ENCODE measurements around the gene B4GALNT3. TPM values are rescaled to one million over a fixed set of nuclear protein-coding genes. Genes with fewer than 3 reads are reported as not detected.
"Not testable (repeated sequence)": the region's sequence is repeated elsewhere in the genome, so short reads cannot be mapped to it uniquely, and the experiment has no call there.

The B4GALNT3 gene
- 11.8 and 16.3 TPM in 2 replicates for polyA plus RNA-seq (2014; cell fraction: cytosol; rRNA removed)
- polyA plus RNA-seq (2014; cell fraction: nucleus; rRNA removed): 28.1 and 35.9 TPM in 2 replicates

- DNase-seq (ENCODE audit: low spot score): peak; percentile 65
Measured at GRCh38 chr12:459430-460258, at the start of gene B4GALNT3. Gene B4GALNT3, plus strand, starts transcription at chr12:459939. Its CDS starts 438 bp downstream, at chr12:460377.

DNA sequence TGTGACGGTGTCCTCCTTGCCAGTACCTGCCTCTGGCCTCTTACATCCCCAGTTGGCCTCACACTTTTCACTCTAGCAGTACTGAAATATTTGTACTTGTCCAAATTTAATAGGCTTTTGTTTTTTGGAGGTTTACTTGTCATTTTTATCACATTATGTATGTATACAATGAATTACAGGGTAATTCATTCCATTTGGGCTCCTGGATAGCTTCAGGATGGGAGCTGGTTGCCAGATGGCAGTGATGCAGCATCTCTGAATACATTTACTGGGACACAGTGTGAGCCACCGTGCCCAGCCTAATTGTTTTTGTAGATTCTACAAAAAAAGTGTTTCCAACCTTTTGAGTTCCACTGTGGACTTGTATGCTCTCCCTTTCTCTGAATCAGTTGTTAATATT is 44.9 kb upstream of the B4GALNT3 start:
- no peak for DNase-seq (ENCODE audit: low spot score)

DNA sequence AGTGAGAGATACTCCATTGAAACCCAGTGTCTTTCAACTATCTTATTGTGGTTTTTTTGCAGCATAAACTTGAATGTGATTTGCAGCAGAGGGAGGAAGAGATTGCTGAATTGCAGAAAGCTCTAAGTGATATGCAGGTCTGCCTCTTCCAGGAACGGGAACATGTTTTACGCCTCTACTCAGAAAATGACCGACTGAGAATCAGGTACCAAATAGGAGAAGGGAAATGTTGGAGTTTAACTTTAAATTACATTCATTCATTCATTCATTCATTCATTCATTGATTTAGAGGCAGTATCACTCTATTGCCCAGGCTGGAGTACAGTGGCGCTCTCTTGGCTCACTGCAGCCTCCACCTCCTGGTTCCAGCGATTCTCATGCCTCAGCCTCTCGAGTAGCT is 41.3 kb upstream of the B4GALNT3 start:
- DNase-seq (ENCODE audit: low spot score): no peak

- DNase-seq (ENCODE audit: low spot score): no peak
Measured at GRCh38 chr12:422526-422925, 37.2 kb upstream of the B4GALNT3 start.

DNA sequence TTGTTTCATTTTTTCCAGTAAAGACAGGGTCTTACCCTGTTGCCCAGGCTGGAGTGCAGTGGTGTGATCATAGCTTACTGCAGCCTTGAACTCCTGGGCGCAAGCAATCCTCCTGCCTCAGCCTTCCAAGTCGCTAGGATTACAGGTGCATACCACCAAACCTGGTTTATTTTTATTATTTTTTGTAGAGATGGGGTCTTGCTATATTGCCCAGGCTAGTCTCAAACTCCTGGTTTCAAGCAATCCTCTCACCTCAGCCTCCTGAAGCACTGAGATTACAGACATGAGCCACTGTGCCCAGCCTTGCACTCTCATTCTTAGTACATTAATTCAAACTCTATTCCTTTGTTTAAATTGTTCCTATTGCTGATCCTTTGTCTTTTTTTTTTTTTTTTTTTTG is 24.0 kb upstream of the B4GALNT3 start:
- DNase-seq (ENCODE audit: low spot score): not testable (repeated sequence)

GRCh38 chr12:442235-442884 is 17.4 kb upstream of the B4GALNT3 start:
- DNase-seq (ENCODE audit: low spot score): peak; percentile 68

DNA sequence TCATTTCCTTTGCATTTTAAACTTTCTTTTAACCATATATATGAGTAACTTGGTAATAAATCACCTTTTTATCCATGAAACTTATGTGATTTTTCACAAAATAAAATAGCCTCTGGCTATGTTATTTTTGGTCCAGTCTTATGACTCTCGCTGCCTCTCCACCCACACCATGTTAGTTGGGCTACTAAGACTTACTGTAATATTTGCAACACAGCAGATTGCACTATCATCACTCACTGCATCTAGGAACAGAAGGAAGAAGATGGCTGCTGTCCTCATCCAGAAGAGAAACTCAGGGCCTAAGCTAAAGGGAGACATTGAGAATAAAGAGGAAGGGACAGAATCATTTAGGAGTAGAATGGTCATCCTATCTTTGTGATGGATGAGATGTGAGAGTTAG is 12.6 kb upstream of the B4GALNT3 start:
- no peak for DNase-seq (ENCODE audit: low spot score)

GRCh38 chr12:449203-449602 is 10.5 kb upstream of the B4GALNT3 start:
- no peak for DNase-seq (ENCODE audit: low spot score)

GRCh38 chr12:450438-450837 is 9.3 kb upstream of the B4GALNT3 start:
- DNase-seq (ENCODE audit: low spot score): no peak

DNA sequence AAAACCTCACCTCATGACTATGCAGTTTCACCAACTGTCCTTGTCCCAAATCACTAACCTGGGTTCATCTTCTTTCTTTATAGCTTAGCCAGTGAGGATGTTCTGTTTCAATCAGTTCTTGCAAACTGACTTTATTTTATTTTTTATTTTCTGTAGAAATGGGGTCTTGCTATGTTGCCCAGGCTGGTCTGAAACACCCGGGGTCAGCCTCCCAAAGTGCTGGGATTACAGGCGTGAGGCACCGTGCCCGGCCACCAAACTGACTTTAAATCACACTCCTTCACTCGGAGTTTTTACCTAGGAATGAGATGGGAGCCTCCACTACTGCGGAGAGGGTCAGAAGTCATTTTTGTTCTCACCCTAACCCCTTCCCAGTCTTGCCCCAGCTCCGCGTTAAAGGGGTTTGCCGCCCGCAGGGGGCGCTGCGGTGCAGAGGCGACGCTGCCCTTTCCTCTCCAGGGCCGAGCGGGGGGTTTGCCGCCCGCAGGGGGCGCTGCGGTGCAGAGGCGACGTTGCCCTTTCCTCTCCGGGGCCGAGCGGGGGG is 7.0 kb upstream of the B4GALNT3 start:
- DNase-seq (ENCODE audit: low spot score): no peak

GRCh38 chr12:454833-455232 is 4.9 kb upstream of the B4GALNT3 start:
- DNase-seq (ENCODE audit: low spot score): no peak

- DNase-seq (ENCODE audit: low spot score): no peak
Measured at GRCh38 chr12:455821-456220, 3.9 kb upstream of the B4GALNT3 start.

- no peak for DNase-seq (ENCODE audit: low spot score)
Measured at GRCh38 chr12:457676-458075, 2.1 kb upstream of the B4GALNT3 start.

DNA sequence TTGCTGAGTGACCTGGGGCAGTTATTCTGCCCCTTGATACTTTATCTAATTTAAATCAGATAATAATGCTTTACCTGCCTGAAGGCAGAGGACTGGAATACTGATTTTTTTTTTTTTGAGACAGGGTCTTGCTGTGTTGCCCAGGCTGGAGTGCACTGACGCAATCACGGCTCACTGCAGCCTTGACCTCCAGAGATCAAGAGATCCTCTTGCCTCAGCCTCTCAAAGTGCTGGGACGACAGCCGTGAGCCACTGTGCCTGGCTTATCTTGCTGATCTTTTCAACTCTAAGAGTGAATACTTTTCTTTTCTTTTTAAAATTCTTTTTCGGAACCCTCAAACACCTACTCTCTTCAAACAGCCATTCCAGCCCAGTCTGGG is 699 bp upstream of the B4GALNT3 start:
- DNase-seq (ENCODE audit: low spot score): no peak

DNA sequence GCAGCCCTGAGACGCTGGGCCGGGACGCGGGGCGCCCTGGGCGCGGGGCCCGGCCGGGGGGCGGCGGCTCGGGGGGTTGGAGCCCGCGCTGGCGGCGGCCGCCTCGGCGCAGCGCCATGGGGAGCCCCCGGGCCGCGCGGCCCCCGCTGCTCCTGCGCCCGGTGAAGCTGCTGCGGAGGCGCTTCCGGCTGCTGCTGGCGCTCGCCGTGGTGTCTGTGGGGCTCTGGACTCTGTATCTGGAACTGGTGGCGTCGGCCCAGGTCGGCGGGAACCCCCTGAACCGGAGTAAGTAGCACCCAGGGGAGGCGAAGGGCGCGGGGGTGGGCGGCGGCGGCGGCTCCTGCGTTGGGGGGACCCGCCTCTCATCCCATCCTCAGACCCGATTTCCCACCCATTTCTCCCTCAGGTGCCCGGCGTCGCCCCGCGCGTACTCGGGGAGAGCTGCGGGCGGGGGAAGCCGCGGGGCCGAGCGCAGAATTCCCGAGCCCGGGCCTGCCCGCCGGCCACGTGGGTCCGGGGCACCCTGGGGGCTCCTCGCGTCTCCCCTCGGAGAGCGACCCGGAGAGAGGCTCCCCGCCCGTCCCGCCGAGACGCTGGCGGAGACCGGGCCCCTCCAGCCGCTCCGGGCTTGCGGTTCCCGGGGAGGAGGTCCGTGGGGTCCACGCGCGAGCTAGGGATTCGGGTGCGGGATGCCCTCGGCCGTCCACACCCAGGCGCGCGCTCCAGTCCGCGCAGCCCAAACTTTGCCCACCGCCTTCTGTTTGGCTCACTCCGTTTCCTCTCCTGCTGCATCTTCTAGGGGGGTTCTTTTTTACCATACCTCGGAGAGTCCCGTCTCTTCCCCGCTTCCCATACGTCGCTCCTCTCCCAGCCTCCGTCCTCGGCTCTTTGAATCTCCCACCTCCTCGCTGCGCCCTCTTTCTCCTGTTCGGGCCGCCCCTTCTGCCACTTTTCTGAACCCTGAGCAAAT is 807 bp downstream of the B4GALNT3 start:
- no peak for DNase-seq (ENCODE audit: low spot score)

GRCh38 chr12:461425-461824 is 1.7 kb downstream of the B4GALNT3 start:
- DNase-seq (ENCODE audit: low spot score): no peak

DNA sequence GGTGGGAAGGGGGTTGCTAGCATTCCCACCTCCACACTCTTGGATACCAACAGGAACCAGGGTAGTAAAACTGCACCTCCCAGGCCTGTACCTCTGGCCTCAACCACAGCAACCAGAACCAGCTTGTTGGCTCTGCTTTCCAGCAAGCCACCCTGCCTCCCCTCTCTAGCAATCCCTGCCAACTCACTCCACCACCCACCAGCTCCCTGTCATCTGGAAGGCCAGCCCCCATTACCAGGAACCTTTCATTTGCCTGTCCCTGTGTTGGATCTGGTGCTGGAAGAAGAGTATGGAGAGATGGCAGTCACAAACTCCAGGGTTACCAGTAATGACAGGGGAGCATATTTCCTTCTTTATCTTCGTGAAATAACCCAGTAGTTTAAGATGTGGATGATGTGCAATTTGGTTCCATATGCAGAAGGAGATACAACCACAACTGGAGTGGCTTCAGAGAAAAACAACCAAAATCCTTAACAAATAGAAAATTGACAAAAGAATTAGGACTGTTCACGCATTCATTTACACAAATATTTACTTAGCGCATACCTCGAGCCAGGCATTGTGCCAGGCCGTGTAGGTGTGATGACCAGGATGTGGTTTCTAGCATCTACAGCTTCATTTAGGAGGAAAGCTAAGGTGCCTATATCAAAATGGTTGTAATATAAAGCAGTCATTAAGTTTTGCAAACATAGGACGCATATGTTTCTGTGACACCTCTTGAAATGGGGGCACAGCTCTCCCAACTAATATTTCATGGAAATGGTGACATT is 3.4 kb downstream of the B4GALNT3 start:
- DNase-seq (ENCODE audit: low spot score): no peak

DNA sequence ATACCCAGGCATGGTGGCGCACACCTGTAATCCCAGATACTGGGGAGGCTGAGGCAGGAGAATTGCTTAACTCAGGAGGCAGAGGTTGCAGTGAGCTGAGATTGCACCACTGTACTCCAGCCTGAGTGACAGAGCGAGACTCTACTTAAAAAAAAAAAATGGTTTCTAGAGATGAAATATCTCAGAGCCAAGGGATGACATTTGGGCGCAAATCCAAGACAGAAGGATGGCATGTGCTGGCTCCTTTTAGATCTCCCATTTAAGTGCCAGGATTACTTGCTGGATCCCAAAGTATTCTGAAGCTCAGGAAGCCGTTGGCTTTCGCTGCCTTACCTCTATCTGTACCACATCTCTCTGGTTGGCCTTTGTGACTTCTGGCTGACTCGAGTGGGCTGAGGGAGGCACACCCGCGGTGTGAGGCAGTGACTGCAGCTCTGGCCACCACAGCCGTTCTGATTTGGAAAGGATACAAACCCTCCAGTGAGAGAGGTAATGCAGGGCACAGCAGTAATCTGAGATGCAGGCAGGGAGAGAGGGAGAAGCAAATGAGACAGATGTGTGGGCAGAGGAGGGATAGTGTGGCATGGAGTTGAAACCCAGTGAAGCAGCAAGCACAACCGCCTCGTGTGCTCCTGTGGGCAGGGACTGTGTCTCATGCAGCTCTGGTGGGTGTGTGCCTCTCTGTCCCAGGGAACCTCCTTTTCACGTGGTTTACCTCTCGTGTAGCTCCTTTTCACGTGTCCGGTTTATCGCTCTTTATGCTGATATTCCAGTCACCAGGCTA is 4.9 kb downstream of the B4GALNT3 start:
- no peak for DNase-seq (ENCODE audit: low spot score)

DNA sequence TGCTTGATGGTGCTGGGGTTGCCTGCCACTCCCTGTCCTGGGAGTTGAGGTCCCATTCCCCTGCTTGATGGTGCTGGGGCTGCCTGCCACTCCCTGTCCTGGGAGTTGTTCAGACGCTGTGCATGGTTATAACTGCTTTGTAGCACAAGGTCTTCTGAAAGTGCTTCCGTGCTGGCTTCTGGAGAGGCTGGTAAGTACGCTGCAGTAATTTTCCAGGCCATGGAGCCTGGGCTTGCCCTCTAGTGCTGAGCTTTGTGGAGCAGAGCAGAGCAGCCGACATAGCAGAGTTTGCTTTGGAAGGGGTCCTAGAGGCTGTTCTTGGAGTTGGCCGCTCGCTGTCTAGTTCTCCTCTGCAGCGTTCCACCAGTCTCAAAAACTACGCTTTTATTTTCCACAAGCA is 6.3 kb downstream of the B4GALNT3 start:
- no peak for DNase-seq (ENCODE audit: low spot score)

GRCh38 chr12:466762-467161 is 7.0 kb downstream of the B4GALNT3 start:
- DNase-seq (ENCODE audit: low spot score): no peak

Measured in SK-N-DZ (cell line).